ENCODE results near the gene FGD3. TPM values are rescaled to one million over a fixed set of nuclear protein-coding genes. Genes with fewer than 3 reads are reported as not detected.
A peak's percentile ranks its signal among the peaks of the same experiment; 100 is the strongest.

Gene FGD3
- total and polyA plus RNA-seq, 9 of the 15 experiments (the other 6 are each of a cell fraction or from before 2014, with no cell fraction given): 0.07 to 1.3 (median 0.29) TPM

GRCh38 chr9:93066978-93067603 is 119.8 kb downstream of the FGD3 start (continued):
- TF ChIP-seq CUX1 (CRISPR knock-in tag; IDR thresholded peaks at IDR 0.05) (no peak), ZNF274 (IDR thresholded peaks at IDR 0.05; ENCODE audit: borderline replicate concordance, low read depth, low read length) (no peak), MYC (IDR thresholded peaks at IDR 0.05; ENCODE audit: low read depth, low read length) (0 out of 2 replicates have a peak, but pooled peaks have one; percentile 35), MYC (CRISPR knock-in tag; IDR thresholded peaks at IDR 0.05; ENCODE audit: borderline replicate concordance, low read depth) (no peak), MTA3 (IDR thresholded peaks at IDR 0.05; ENCODE audit: borderline replicate concordance) (no peak), KDM1A (IDR thresholded peaks at IDR 0.05) (no peak), ZNF165 (CRISPR knock-in tag; IDR thresholded peaks at IDR 0.05; ENCODE audit: borderline replicate concordance) (no peak), ZNF197 (CRISPR knock-in tag; IDR thresholded peaks at IDR 0.05; ENCODE audit: low read depth) (no peak), HDAC6 (IDR thresholded peaks at IDR 0.05; ENCODE audit: low read depth, low read length) (no peak), ZNF212 (CRISPR knock-in tag; IDR thresholded peaks at IDR 0.05) (no peak), U2AF2 (optimal IDR thresholded peaks at IDR 0.05; ENCODE audit: low read depth, low read length) (no peak), ZNF592 (IDR thresholded peaks at IDR 0.05) (peak; percentile 28; the same call in 1 of the 2 replicates), KHSRP (IDR thresholded peaks at IDR 0.05) (no peak), ATF3 (IDR thresholded peaks at IDR 0.05) (peak; percentile 57; the same call in 1 of the 2 replicates), ATF3 (CRISPR knock-in tag; conservative IDR thresholded peaks at IDR 0.05) (no peak), POU5F1 (IDR thresholded peaks at IDR 0.05; ENCODE audit: borderline replicate concordance, low read depth, low read length, partially characterized antibody) (no peak), HBP1 (CRISPR knock-in tag; IDR thresholded peaks at IDR 0.05) (no peak)

Measured in K562 (cell line).